ENCODE data around the gene LILRB1.
"Not testable (repeated sequence)": the region's sequence is repeated elsewhere in the genome, so short reads cannot be mapped to it uniquely, and the experiment has no call there.

Gene LILRB1

DNA sequence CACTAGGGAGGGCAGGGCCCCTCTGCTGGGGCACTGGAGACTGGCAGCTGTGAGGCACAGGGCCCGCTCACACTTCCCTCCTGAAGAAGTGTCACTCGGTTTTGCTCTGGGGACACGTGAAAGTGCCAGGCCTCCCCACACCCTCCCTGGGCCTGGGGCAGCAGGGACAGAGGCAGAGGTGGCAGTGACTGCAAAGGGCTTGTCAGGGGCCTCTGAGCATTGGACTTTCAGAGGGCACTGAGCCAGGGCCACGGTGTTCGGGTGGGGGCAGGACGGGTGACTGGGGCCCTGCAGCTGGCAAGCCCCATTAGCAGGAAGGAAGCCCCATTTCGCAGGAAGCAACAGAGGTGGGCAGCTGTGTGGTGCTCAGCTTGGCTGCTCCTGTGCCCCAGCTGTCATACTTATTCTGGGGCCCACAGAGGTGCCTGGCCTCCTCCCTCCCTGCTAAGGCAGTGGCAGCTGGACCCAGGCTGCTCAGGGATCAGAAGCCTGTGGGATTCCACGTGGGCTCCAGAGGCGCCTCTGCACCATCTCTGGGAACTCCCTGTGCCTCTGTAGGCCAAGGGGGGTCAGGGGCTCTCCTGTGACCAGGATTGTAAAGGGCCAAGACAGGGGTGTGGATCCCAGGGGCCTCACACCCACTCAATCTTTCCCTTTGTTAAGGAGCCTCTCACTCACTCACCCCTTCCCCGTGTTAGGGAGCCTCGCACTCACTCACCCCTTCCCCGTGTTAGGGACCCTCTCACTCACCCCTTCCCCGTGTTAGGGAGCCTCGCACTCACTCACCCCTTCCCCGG, 5.2 kb upstream of the LILRB1 start:
- DNase-seq = not testable (repeated sequence)

DNA sequence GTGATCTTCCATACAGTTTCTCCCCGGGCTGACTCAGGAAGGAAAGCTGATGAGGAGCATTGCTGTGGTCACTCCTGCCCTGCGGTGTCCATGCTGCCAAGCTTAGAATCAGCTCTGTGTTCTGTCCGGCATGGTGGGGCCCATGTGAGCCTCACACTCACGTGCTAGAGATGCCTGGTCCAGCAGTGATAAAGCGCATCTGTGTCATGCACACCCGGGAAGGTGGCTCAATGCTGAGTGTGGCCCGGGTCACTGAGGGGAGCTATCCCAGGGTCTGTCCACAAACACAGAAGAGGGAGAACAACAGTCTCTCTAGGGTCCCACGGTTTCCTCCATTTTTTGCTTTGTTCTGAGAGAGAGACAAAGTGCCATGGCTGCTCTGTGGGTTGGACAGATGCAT, 3.5 kb upstream of the LILRB1 start:
- no peak for DNase-seq

DNA sequence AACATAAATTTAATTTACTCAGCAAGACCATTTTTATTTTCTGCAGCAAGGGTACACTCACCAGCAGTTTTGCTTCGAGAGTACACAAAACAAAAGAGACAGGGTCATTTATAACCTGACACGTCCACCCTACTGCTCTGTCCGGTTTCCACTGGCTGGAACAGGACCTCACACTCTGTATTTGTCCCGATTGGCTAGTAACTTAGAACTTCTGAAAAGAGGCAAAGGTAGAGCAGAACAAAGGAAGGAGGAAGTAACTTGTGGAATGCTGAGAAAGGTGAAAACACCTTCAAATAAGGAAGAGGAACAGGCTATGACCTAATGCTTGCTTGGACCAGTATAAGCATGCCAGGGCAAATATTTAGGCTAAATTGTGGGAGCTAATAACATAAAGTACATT, 2.4 kb upstream of the LILRB1 start:
- DNase-seq = not testable (repeated sequence)

DNA sequence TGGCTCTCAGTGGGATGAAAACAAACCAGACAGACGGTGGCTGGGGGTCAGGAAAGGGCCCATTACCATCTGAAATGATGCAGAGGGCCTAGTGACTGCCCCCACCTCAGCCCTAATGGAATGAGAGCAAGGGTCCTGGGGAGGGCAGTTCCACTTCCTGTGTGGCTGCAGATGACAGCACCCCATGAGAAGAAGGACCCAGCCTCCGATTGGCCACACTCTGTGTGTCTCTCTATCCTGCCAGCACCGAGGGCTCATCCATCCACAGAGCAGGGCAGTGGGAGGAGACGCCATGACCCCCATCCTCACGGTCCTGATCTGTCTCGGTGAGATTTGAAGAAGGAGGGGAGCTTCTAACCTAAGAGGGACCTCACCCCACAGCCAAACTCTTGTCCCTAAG, 498 bp downstream of the LILRB1 start:
- DNase-seq = no peak

DNA sequence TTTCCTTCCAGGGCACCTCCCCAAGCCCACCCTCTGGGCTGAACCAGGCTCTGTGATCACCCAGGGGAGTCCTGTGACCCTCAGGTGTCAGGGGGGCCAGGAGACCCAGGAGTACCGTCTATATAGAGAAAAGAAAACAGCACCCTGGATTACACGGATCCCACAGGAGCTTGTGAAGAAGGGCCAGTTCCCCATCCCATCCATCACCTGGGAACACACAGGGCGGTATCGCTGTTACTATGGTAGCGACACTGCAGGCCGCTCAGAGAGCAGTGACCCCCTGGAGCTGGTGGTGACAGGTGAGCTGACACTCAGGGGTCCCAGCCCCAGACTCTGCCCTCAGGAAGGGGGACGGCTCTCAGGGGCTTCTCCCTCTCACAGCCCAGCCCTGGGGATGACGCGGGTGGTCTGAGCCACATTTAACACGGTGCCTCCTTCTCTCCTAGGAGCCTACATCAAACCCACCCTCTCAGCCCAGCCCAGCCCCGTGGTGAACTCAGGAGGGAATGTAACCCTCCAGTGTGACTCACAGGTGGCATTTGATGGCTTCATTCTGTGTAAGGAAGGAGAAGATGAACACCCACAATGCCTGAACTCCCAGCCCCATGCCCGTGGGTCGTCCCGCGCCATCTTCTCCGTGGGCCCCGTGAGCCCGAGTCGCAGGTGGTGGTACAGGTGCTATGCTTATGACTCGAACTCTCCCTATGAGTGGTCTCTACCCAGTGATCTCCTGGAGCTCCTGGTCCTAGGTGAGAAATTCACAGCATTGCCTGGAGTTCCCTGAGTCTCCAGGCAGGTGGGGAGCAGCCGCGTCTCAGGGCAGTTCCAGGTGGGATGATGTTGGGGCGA, 1.4 kb downstream of the LILRB1 start:
- DNase-seq = not testable (repeated sequence)

DNA sequence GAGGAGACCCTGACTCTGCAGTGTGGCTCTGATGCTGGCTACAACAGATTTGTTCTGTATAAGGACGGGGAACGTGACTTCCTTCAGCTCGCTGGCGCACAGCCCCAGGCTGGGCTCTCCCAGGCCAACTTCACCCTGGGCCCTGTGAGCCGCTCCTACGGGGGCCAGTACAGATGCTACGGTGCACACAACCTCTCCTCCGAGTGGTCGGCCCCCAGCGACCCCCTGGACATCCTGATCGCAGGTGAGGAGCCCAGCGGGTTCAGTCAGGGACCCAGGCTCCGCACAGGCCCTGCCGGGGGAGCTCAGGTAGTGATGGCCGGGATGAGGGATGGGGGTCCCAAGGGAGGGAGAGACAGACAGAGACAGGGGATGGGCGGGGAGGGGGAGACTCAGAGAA, 2.2 kb downstream of the LILRB1 start:
- DNase-seq = not testable (repeated sequence)

DNA sequence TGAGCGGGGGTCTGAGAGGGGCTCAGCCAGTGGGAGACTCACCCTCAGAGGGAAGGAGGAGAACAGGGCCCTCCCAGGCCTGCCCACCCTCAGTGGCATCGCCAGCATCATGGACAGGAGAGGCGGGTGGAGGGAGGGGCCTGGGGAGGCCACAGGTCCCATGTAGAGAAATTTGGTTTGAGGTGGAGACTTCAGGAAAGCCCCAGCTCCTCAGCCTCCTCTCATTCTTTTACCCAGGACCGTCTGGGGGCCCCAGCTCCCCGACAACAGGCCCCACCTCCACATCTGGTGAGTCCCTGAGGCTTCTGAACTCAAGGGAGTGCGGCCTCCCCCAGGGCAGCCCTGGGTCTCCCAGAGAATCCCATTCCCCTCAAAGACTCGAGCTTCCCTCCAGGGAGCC, 3.1 kb downstream of the LILRB1 start:
- DNase-seq = no peak

DNA sequence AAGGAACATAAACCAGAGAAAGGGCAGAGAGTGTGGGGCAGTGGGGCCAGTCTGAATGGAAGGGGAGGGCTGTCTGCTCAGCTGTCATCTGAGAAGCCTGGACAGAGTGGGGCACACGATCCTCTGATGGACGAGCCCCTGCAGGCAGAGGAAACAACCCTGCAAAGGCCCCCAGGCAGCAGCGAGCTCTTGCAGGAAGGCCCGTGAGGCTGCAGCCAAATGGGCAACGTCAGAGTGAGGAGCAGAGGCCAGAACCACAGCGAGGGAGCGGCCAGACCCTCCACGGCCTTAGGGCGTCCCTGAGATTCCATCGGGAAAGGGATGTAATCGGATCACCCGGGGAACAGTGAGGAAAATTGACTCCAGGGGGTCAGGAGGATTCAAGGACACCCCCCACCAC, 5.8 kb downstream of the LILRB1 start:
- not testable (repeated sequence) for DNase-seq

DNA sequence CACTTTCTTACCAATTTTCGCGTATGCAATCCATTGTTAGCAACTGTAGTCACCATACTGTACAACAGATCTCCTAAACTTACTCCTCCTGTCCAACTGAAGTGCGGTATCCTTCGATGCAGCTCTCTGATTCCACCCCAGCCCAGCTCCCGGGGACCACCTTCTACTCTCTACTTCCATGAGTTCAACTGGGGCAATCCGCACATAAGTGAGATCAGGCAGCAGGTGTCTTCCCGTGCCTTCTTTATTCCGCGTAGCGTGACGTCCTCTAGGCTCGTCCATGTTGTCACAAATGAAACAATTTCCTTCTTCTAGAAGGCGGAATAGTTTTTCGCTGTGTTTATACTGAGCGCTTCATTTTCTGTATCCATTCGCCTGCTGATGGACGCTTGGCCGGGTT, 8.4 kb downstream of the LILRB1 start:
- no peak for DNase-seq

DNA sequence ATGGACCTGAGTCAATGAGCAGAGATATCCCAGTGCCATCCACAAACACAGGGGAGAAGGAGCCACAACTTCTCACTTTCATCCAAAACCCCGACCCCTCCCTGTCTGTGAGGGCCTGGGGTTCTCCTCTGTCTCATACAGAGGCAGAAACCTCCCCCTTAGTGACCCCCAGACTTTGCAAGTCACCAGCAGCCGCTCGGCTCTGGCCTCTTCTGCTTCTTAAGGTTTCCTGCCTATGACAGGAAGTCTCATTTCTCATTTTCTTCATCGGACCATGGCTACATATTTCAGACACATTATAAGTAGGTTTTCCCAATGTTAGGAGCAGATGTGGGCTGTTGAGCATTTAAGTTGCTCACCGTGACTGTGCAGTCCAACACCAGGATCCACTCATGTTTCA, 12.7 kb downstream of the LILRB1 start:
- DNase-seq = not testable (repeated sequence)

DNA sequence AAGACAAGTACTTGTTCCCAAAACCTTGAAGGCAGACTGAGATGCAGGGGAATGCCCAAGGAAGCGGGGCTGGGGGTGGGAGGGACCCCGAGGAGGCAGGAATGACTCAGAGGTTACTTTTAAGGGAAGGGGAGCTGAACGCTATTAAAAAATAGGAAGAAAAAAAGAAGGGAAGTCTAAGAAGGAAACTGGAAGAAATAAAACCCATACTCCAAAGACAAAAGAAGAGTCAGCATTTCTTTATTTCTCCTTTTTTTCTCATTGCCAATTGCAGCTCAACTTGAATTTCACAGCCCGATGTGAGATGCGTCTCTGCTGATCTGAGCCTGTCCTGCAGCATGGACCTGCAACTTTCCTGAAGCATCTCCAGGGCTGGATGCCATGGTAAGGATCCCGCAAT, 13.3 kb downstream of the LILRB1 start:
- DNase-seq = not testable (repeated sequence)

DNA sequence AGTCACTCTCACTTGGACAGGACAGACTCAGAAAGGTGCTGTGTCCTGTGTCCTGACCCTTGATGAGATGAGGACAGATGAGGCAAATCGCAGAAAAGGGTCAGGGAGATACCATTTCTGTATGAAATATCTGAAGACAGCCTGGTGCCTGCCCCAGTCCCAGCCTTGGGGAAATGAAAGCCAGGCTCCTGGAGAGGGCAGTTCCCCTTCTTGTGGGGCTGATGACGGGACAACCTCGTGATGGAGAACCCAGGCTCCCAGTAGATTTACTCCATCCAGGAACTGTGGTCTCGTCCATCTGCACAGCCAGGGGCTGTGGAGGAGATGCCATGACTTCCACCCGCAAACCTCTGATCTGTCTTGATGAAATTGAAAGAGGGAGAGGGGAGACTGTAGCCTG, 13.8 kb downstream of the LILRB1 start:
- DNase-seq = no peak

DNA sequence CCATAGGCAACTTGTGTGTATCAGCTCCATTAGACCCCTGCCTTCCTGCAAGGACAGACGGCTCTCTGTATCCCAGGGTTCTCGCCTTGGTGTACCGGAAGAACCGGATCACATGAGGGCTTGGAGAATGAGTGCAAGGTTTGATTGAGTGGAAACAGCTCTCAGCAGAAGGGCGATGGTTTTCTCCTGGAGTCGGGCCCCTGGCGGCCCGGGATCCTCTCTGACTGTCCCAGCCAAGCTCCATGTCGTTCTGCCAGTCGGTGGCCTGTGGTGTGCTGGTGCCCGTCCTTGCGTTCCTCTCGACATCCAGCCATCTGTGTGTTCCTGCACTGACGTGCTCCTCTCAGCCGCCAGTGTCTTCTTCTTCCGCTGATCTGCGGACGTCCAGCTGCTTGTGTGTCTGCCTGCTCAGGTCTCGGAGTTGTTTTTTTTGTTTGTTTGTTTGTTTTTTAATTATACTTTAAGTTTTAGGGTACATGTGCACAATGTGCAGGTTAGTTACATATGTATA, 16.1 kb downstream of the LILRB1 start:
- no peak for DNase-seq

DNA sequence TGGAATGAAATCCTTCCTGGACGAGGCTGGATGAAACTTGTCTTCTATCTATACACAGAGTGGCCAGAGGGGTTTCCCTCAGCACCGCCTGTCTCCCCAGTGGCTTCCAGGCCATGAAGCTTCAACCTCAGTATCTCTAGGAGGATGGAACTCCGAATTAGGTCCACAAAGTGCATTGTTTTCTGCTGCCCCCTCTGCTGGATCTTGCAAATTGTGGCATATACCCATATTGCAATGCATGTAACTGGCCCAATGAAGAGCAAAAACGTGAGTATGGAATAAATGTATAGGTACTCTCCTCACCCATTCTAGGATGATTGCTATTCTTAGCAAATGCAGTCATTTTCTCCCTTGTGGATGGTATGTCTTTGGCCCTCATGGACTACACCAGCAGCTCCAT, 17.8 kb downstream of the LILRB1 start:
- no peak for DNase-seq

DNA sequence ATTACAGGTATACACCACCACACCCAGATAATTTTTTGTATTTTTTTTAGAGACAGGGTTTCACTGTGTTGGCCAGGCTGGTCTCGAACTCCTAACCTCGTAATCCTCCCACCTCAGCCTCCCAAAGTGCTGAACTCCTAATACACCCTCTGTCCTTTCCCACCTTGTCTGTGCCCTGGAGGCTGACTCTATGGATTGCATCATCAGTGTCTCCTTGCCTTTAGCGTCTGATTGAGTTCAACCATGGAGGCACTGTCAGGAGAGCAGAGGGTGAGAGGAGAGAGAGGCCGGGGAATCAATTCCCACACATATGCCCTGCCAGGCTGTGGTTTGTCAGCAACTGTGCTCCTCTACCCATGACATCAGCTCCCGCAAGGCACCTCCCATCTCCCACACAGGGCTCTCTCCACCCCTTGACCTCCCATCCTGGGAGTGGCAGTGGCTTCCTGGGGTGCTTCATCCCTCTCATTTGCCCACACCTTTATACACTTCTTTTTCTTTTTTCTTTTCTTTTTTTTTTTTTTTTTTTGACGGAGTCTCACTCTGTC, 19.9 kb downstream of the LILRB1 start:
- no peak for DNase-seq

DNA sequence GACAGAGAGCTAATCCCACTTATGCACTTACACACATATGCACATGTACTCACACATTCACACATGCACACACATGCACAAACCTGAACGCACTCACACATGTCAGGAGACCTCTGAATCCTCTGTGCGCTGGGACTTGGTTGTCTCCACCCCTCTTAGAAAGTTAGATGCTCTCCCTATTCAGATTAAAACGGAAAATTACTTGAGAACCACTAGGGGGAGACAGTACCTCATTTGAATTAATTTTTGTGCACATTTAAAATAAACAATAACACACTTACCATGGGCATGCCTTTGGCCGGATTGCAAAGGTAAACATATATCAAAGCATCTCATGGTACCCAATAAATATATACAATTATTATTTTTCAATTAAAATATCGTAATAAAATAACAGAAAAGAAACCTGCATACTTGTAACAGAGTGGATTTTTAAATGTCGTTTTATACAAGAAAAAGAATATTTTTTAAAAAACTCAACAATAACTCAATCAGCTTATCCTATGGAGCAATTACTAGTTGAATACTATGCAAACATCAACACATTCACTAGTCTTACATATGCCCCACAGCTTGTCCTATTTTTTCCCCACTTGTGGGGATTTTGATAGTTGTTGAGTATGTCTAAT, 23.0 kb downstream of the LILRB1 start:
- DNase-seq = no peak

DNA sequence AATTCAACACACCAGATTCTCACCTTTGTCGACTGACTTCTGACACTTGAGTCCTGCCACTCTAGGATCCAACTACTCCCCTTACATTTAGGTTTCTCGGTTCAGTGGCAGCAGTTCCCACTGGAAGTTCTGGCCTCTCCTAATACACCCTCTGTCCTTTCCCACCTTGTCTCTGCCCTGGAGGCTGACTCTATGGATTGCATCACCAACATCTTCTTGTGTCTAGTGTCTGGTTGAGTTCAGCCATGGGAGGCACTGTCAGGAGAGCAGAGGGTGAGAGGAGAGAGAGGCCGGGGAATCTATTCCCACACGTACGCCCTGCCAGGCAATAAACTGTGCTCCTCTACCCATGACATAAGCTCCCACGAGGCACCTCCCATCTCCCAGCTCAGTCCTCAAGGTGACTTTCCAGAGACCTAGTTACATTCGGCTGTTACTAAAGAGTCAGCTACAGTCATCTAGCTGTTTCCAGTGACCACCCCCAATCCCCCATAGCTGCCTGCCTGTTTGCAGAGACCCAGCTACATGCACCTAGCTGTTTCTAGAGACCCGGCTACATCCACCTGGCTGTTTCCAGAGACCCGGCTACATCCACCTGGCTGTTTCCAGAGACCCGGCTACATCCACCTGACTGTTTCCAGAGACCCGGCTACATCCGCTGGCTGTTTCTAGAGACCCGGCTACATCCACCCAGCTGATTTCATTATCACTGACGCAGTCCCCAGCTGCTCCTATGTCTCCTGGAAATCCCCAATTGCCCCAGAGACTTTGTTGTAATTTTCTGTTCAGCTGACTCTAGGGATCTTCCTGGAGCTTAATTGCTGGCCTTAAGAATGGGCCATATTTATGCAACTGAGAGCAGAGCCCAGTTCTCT, 24.4 kb downstream of the LILRB1 start:
- DNase-seq = no peak

DNA sequence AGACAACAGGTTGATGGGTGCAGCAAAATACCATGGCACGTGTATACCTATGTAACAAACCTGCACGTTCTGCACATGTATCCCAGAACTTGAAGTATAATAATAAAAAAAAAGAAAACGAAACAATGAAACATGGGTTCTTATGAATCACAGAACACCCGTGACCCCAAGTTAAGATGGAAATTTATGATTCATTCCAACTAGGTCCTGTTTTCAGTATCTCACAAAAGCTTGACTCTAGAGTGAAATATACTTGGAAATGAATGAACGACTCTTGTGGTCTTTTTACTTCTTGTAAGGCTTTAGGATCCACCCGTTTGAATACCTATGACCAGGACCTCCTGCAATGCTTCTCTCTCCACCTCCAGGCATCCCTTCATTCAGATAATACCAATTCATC, 29.0 kb downstream of the LILRB1 start:
- DNase-seq = no peak

DNA sequence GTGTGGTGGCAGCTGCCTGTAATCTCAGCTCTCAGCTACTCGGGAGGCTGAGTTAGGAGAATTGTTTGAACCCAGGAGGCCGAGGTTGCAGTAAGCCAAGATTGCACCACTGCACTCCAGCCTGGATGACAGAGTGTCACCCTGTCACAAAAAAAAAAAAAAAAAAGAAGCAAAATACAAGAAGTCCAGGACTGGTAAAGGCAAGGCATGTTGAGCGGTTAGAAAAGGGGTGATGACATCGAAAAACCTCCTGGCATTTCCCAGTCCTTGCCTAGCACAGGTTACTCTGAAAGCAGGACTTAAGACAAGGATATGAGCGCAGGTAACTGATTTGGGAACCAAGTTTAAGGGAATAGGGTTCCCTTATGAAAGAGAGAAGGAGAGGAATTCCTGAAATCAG, 30.0 kb downstream of the LILRB1 start:
- DNase-seq = no peak

DNA sequence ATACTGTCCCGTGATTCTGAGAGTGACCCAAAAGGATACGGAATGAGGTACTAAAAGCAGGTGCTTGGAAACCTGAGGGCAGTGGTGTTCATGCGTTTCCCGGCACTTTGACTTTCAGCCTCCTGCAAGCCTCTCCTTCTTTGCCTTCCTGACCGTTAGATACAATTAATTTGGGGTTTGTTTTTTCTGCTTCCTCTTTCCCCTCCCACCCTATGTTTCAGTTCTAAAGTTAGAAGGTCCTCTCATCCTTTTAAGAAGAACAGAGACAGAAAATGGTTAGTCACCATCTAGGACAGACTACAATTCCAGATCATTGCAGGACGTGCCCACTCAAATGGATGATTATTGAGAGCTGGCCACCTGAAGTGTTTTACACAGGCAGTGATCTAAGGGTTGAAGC, 30.7 kb downstream of the LILRB1 start:
- no peak for DNase-seq

DNA sequence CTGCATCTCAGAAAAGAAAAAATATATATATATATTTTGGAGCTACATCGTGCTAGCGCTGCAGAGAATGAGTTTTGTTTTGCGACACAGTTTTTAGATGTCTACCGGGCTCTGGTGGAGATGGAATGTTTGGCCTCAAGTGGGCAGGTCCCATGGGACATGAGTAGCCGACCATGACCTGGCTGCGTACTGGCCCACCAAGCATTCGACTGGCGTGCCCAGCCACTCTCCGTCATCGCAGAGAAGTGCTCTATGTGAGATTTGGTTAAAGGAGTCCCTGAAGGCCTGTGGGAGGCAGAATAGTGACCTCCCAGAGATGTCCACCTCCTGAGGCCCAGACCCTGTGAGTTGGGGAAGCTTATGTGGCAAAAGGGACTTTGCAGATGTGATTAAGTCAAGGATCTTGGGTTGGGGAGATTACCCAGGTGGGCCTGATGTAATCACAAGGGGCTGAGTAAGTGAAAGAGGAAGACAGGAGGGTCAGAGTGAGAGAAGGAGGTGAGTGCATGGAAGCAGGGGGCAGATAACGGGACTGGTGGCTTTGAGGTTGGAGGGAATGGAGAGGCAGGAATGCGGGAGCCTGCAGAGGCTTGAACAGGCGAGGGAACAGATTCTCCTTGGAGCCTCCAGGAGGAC, 31.7 kb downstream of the LILRB1 start:
- DNase-seq = no peak

DNA sequence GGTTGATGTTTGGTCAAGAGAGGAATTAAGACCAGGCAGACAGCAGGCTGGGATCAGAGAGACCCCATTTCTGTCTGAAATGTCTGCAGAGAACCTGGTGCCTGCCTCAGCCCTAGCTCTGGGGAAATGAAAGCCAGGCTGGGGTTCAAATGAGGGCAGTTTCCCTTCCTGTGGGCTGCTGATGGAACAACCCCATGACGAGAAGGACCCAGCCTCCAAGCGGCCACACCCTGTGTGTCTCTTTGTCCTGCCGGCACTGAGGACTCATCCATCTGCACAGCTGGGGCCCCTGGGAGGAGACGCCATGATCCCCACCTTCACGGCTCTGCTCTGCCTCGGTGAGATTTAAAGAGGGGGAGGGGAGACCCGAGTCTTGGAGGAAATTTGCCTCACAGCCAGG, 32.4 kb downstream of the LILRB1 start, which contains the start of gene LILRB4:
LILRB4 (plus strand) TSS at position 256 of the 400 bp plus-strand sequence; CDS start at position 305, 49 bp downstream.
- DNase-seq = no peak

All from stimulated activated CD4-positive, alpha-beta T cell treated with anti-CD3 and anti-CD28 coated beads, Interleukin-2, amount 100 ng/mL, for 24 hours (primary cell).